Measurements from ENCODE around the gene PHF1. TPM values are rescaled to one million over a fixed set of nuclear protein-coding genes. Genes with fewer than 3 reads are reported as not detected.

PHF1 gene
- total and polyA plus RNA-seq, 2 of the 13 experiments (the other 11 are each of a cell fraction or from before 2014, with no cell fraction given) = 25.4 to 61.9 TPM

- TF ChIP-seq ZNF629 (CRISPR knock-in tag; conservative IDR thresholded peaks at IDR 0.05) = no peak
- peak; percentile 21 for TF ChIP-seq SKI (IDR thresholded peaks at IDR 0.05; ENCODE audit: partially characterized antibody)
- no peak for TF ChIP-seq ZKSCAN5 (CRISPR knock-in tag; IDR thresholded peaks at IDR 0.05)
- 0 out of 2 replicates have a peak, but pooled peaks have one; percentile 55 for TF ChIP-seq ZC3H4 (CRISPR knock-in tag; IDR thresholded peaks at IDR 0.05; ENCODE audit: borderline replicate concordance)
- TF ChIP-seq ZMYM4 (CRISPR knock-in tag; IDR thresholded peaks at IDR 0.05) = peak; percentile 56; the same call in 1 of the 2 replicates
- TF ChIP-seq ZNF432 (CRISPR knock-in tag; IDR thresholded peaks at IDR 0.05; ENCODE audit: borderline replicate concordance) = no peak
- TF ChIP-seq ARID2 (CRISPR knock-in tag; IDR thresholded peaks at IDR 0.05; ENCODE audit: borderline replicate concordance) = no peak
- no peak for TF ChIP-seq ZBTB38 (CRISPR knock-in tag; IDR thresholded peaks at IDR 0.05)
- TF ChIP-seq TFE3 (CRISPR knock-in tag; IDR thresholded peaks at IDR 0.05) = peak; percentile 77; the same call in 1 of the 2 replicates
- TF ChIP-seq ISL2 (CRISPR knock-in tag; IDR thresholded peaks at IDR 0.05) = no peak
- TF ChIP-seq THAP8 (CRISPR knock-in tag; IDR thresholded peaks at IDR 0.05; ENCODE audit: borderline replicate concordance) = no peak
- no peak for TF ChIP-seq ZNF138 (CRISPR knock-in tag; IDR thresholded peaks at IDR 0.05; ENCODE audit: low read depth)
- TF ChIP-seq KLF11 (CRISPR knock-in tag; IDR thresholded peaks at IDR 0.05) = 0 out of 2 replicates have a peak, but pooled peaks have one; percentile 68
- TF ChIP-seq ZNF207 (IDR thresholded peaks at IDR 0.05; ENCODE audit: borderline replicate concordance) = no peak
- TF ChIP-seq NONO (IDR thresholded peaks at IDR 0.05) = no peak
- peak; percentile 55; the same call in 1 of the 2 replicates for TF ChIP-seq NONO (CRISPR knock-in tag; conservative IDR thresholded peaks at IDR 0.05)
- no peak for TF ChIP-seq ZNF441 (CRISPR knock-in tag; IDR thresholded peaks at IDR 0.05; ENCODE audit: borderline replicate concordance)
- no peak for TF ChIP-seq RARG (CRISPR knock-in tag; IDR thresholded peaks at IDR 0.05; ENCODE audit: low read depth)
- TF ChIP-seq ZKSCAN8 (CRISPR knock-in tag; IDR thresholded peaks at IDR 0.05; ENCODE audit: borderline replicate concordance) = no peak
- TF ChIP-seq ZBTB7A (CRISPR knock-in tag; IDR thresholded peaks at IDR 0.05) = peak; percentile 43; the same call in 1 of the 2 replicates
- peak; percentile 81 for TF ChIP-seq GABPB1 (CRISPR knock-in tag; IDR thresholded peaks at IDR 0.05)
- TF ChIP-seq TP53 (CRISPR knock-in tag; conservative IDR thresholded peaks at IDR 0.05) = no peak
- TF ChIP-seq ZNF44 (CRISPR knock-in tag; IDR thresholded peaks at IDR 0.05) = no peak
- peak; percentile 52; the same call in 1 of the 2 replicates for TF ChIP-seq MIER2 (CRISPR knock-in tag; IDR thresholded peaks at IDR 0.05)
- no peak for TF ChIP-seq TRIM22 (IDR thresholded peaks at IDR 0.05)
- peak; percentile 65; the same call in 1 of the 2 replicates for TF ChIP-seq HINFP (CRISPR knock-in tag; IDR thresholded peaks at IDR 0.05; ENCODE audit: low read depth)
- TF ChIP-seq RAD51 (IDR thresholded peaks at IDR 0.05; ENCODE audit: borderline replicate concordance) = no peak
Observed at GRCh38 chr6:33425668-33426577, 15.1 kb downstream of the PHF1 start (continued).
